Effector memory CD8-positive, alpha-beta T cell (primary cell): ENCODE measurements around the gene SELL.
"Not testable (repeated sequence)": the region's sequence is repeated elsewhere in the genome, so short reads cannot be mapped to it uniquely, and the experiment has no call there.

Source experiments
- ATAC-seq: fragments of 150-1000 bp; cut with Tn5 transposase; replicated peaks from 2 replicates; pipeline ENCODE4 v1.10.0; 2021; ENCODE audit warnings: mild to moderate bottlenecking, moderate library complexity
- DNase-seq, 3 experiments: peaks; one replicate each; pipeline ENCODE4 v3.0.0; 2021
- H3K27ac Mint-ChIP-seq, 2 donors: one replicate each; pipeline ENCODE4 v1.8.0; 2022; ENCODE audit warnings: mild to moderate bottlenecking in 2 of 2, mixed read lengths in 2 of 2, moderate library complexity in 2 of 2
- H3K27me3 Mint-ChIP-seq, 2 donors: one replicate each; pipeline ENCODE4 v1.8.0; 2022; ENCODE audit warnings: mixed read lengths in 2 of 2
- H3K36me3 Mint-ChIP-seq: one replicate; pipeline ENCODE4 v1.8.0; 2022; ENCODE audit warnings: mild to moderate bottlenecking, moderate library complexity, mixed read lengths; ENCODE audit not compliant: insufficient read depth
- H3K4me1 Mint-ChIP-seq, 2 donors: one replicate each; pipeline ENCODE4 v1.8.0; 2022; ENCODE audit warnings: low read depth in 2 of 2, mixed read lengths in 2 of 2
- H3K4me3 Mint-ChIP-seq, 2 donors: one replicate each; pipeline ENCODE4 v1.8.0; 2022; ENCODE audit warnings: mild to moderate bottlenecking in 2 of 2, mixed read lengths in 2 of 2, moderate library complexity in 2 of 2
- H3K9me3 Mint-ChIP-seq, 2 donors: one replicate each; pipeline ENCODE4 v1.8.0; 2022; ENCODE audit warnings: mixed read lengths in 2 of 2

The SELL gene

DNA sequence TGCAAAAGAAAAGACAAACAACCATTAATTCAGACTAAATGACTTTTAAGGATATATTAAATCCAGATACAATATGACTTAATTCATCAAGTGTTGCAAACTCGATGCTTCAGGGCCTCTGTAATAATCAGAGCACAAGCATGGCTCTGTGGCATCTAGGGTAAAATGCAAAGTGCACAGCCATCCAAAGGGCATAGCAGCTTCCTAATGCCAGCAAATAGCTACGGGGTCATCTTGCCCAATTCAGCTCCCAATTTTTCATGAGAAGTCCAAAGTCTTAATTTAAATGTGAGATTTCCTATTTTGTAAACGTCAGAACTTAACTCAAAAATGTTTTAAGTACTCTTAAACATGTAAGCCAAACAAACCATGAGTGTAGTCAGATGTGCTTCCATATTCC lies 14.5 kb upstream of the SELL start:
- H3K27ac Mint-ChIP-seq: no peak overlapping the region
- no peaks in the 10 kb centered on the region for H3K36me3 Mint-ChIP-seq
- H3K4me1 Mint-ChIP-seq: no peaks in the 10 kb centered on the region
- H3K4me3 Mint-ChIP-seq: no peak overlapping the region
- no peaks in the 10 kb centered on the region for H3K9me3 Mint-ChIP-seq
- H3K27me3 Mint-ChIP-seq: peaks cover 27 to 57% of the 10 kb centered on the region in 2 donors
- ATAC-seq (no peak), DNase-seq (no peak)

DNA sequence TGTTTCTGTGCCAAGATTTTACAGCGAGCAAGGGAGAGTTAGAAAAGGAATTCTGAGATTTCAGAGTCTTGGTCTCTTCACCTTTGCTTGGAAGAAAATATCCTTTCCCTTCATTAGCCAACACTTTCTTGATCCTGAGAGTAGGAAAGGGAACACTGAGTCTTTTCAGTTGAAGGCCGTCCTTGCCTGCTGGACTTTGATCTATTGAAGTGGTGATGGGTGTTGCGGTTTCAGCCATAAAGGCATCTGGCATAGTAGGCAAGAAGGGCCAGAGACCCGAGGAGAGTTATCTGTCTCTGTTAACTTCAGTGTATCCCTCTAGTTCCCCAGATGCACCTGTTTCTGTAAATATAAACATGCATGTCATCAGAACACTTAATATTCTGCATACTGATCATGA lies 12.7 kb upstream of the SELL start:
- Mint-ChIP-seq H3K27me3 (peaks cover 19 to 40% of the 10 kb centered on the region in 2 donors), H3K4me1 (no peaks in the 10 kb centered on the region)
- DNase-seq: no peak

DNA sequence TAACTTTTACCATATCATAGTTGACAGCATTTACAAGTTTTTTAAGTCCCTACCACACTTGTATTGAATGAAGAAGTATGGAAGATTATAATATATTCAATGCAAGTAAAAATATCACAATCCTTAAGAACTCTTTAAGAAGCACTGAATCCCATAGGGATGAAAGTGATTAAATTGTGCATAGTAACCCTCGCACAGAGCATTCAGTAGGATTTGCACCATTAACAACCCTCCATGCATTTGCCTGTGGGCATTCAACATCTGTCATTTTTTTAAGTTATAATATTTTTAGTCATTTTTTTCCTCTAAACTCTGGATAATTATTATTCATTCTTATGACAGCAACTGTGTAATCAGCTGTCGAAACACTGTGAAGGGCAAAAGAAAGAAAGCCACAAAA lies 12.3 kb upstream of the SELL start:
- Mint-ChIP-seq H3K27ac (no peak overlapping the region), H3K36me3 (no peaks in the 10 kb centered on the region)
- no peak for ATAC-seq

More for the DNA sequence above, 12.7 kb upstream of the SELL start:
- Mint-ChIP-seq H3K36me3 (no peaks in the 10 kb centered on the region), H3K27ac (no peak overlapping the region), H3K4me3 (no peak overlapping the region), H3K9me3 (no peaks in the 10 kb centered on the region)
- no peak for ATAC-seq

DNA sequence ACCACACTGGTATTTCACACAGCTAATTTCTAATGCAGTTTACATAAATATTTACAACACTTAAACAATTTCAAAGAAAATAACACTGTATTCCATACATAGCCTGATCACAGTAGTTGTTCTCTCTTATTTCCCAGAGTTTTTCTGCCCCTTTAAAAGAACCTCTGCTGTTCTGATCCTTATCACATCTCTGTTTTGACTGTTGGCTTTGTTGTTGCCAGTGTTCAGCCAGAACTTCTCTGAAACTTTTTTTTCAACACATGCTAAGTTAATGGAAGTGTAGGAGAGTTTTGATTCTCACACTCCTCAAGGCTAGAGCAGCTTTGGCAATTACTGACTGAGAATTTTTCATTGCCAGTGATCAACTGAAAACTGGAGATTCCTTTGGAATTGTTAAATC lies 11.4 kb upstream of the SELL start:
- Mint-ChIP-seq H3K36me3 (no peaks in the 10 kb centered on the region), H3K27ac (no peak overlapping the region), H3K27me3 (peaks cover 23 to 39% of the 10 kb centered on the region in 2 donors), H3K4me3 (no peak overlapping the region), H3K4me1 (no peaks in the 10 kb centered on the region), H3K9me3 (no peaks in the 10 kb centered on the region)
- DNase-seq (no peak), ATAC-seq (no peak)

More for the DNA sequence above, 12.3 kb upstream of the SELL start:
- H3K27me3 Mint-ChIP-seq: peaks cover 18 to 40% of the 10 kb centered on the region in 2 donors
- DNase-seq: no peak
- H3K4me1 Mint-ChIP-seq: no peaks in the 10 kb centered on the region
- no peak overlapping the region for H3K4me3 Mint-ChIP-seq
- H3K9me3 Mint-ChIP-seq: no peaks in the 10 kb centered on the region

DNA sequence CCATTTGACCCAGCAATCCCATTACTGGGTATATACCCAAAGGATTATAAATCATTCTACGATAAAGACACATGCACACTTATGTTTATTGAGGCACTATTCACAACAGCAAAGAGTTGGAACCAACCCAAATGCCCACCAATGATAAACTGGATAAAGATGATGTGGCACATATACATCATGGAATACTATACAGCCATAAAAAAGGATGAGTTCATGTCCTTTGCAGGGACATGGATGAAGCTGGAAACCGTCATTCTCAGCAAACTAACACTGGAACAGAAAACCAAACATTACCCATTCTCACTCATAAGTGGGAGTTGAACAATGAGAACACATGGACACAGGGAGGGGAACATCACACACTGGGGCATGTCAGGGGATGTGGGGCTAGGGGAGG lies 3.7 kb upstream of the SELL start:
- not testable (repeated sequence) for H3K4me3 Mint-ChIP-seq, DNase-seq, H3K9me3 Mint-ChIP-seq, H3K36me3 Mint-ChIP-seq, H3K27ac Mint-ChIP-seq, ATAC-seq
- peaks cover 29 to 36% of the 10 kb centered on the region in 2 donors for H3K27me3 Mint-ChIP-seq
- peaks cover 10 to 11% of the 10 kb centered on the region in 2 donors for H3K4me1 Mint-ChIP-seq

DNA sequence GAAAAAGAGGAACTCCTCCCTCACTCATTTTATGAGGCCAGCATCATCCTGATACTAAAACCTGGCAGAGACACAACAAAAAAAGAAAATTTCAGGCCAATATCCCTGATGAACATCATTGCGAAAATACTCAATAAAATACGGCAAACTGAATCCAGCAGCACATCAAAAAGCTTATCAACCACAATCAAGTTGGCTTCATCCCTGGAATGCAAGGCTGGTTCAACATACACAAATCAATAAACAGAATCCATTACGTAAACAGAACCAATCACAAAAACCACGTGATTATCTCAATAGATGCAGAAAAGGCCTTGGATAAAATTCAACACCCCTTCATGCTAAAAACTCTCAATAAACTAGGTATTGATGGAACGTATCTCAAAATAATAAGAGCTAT lies 1.7 kb upstream of the SELL start:
- Mint-ChIP-seq H3K4me1 (peaks cover 20 to 26% of the 10 kb centered on the region in 2 donors), H3K27me3 (peaks cover 20 to 24% of the 10 kb centered on the region in 2 donors)
- not testable (repeated sequence) for H3K9me3 Mint-ChIP-seq, DNase-seq, ATAC-seq, H3K36me3 Mint-ChIP-seq, H3K27ac Mint-ChIP-seq, H3K4me3 Mint-ChIP-seq

DNA sequence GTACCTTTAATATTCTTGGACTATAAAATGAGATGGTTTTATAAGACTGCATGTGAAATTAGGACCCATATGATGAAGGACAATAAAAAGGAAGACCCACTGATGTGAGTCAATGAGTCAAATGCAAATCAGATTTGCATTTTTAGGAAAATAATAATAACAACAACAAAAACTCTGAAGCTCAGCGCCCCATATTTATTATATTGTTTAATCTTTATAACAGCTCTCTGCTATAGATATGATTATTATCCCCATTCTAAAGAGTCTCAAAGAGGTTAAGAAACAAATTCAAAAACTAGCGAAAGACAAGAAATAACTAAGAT lies 850 bp upstream of the SELL start:
- Mint-ChIP-seq H3K27me3 (peaks cover 20 to 23% of the 10 kb centered on the region in 2 donors), H3K27ac (peak overlapping the region; percentile 75 to 78), H3K4me1 (peaks cover 22 to 28% of the 10 kb centered on the region in 2 donors), H3K4me3 (peak overlapping the region in 1 of 2 donors; percentile 84), H3K36me3 (no peaks in the 10 kb centered on the region), H3K9me3 (peaks cover 0 to 2% of the 10 kb centered on the region in 2 donors)
- ATAC-seq (no peak), DNase-seq (no peak)

DNA sequence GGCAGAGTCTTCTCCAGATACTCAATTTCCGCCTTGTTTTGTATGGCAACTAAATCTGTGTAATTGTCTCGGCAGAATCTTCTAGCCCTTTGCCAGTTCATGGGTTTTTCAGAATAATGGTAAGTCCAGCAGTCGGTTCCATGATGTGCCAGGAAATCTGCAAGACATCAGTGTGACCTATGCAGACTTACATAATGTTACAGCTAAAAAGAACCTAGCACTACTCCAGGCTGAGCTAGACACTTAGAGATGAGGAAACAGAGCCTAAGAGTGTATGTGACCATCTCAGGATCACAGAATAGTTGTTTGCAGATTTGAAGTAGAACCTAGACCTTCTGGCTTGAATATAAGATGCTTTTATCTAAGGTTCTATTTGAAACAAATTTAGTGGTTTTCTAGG lies 2.8 kb downstream of the SELL start:
- peak overlapping the region; percentile 56 to 58 for H3K4me3 Mint-ChIP-seq
- H3K9me3 Mint-ChIP-seq: peaks cover 0 to 1% of the 10 kb centered on the region in 2 donors
- DNase-seq (no peak), ATAC-seq (no peak)
- H3K27ac Mint-ChIP-seq: peak overlapping the region; percentile 12 to 77
- peaks cover 29 to 36% of the 10 kb centered on the region in 2 donors for H3K4me1 Mint-ChIP-seq
- H3K27me3 Mint-ChIP-seq: peaks cover 3 to 5% of the 10 kb centered on the region in 2 donors
- no peaks in the 10 kb centered on the region for H3K36me3 Mint-ChIP-seq

DNA sequence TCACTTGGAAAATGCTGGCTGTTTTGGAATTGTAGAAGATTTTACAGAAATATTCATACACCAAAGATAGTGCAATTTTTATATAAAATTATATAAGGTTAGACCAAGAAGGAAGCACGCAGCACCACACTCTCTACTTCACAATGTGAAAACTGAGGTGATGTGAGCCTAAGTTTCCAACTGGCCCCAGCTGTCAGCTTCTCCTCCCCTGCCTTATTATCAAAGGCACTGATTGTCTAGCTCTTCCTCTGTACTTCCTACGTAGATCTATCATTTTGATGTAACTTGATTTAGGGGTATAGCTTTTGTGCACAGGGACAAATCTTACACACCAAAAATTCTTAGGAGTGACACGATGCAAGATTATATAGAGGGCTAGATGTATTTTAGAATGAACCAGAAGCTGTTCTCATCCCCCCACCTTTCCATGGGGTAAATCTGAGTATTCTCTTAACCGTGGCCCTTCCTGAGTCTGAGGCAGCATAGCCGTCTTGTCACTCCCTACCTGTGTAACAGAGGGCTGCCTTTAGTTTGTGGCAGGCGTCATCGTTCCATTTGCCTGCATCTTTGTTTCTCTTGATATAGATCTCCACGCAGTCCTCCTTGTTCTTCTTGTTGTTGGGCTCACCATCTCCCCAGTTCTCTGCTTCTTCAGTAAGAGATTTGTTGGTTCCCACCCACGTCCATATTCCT lies 3.4 kb downstream of the SELL start:
- Mint-ChIP-seq H3K4me3 (peak overlapping the region; percentile 56 to 58), H3K36me3 (no peaks in the 10 kb centered on the region), H3K4me1 (peaks cover 34 to 42% of the 10 kb centered on the region in 2 donors), H3K27me3 (no peaks in the 10 kb centered on the region), H3K27ac (peak overlapping the region; percentile 12 to 77), H3K9me3 (no peaks in the 10 kb centered on the region)
- DNase-seq (no peak), ATAC-seq (no peak)

DNA sequence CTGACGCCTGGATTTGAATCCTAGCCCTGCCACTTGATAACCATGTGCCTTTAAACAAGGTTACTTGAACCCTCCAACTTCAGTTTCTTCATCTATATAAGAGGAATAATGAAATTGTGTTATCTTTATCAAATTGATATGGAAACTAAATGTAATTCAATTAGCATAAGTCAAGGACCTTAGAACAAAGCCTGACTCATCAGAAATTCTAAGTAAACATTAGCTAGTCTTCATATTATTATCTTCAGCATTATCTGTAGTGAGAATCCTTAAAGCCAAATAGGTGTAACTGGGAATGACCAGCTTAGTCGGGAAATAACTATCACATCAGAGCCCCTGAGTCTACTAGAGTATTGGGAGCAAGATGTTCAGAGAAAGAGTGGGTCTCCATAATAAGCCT lies 6.6 kb downstream of the SELL start:
- Mint-ChIP-seq H3K27me3 (no peaks in the 10 kb centered on the region), H3K27ac (no peak overlapping the region), H3K4me1 (peaks cover 48 to 52% of the 10 kb centered on the region in 2 donors), H3K4me3 (no peak overlapping the region), H3K9me3 (no peaks in the 10 kb centered on the region), H3K36me3 (no peaks in the 10 kb centered on the region)
- DNase-seq: no peak
- no peak for ATAC-seq

DNA sequence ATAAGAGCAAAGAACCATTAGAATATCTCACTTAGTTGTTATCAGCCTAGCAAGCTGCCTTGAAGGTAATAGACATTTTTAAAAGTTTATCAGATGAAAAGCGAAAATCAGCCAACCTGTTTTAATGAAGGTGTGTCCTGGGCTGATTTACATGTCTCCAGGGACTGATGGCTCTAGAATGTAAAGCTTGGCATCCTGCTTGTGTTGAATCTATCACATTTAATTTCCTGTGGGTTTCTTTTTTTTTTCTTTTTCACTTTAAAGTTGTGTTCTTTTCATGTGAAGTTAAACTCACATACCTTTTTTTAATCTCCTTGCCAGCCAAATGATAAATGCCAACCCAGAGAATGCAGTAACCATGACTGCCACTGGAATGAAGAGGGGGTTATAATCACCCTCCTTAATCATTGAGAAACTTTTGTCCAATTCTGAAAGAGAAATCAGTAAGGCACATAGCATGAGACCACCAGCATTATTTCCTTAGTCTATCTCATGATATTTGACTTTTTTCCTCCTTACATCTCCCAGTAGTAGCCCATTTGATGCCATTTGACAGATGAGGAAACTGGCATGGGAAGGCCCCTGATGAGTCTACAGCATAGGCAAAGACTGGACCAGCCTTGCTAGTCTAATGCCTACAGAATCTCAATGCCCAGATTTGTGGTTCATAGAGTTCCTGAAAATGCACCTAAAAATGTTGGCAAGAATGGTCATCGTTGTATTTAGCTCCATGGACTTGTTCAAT lies 10.0 kb downstream of the SELL start:
- no peaks in the 10 kb centered on the region for H3K27me3 Mint-ChIP-seq
- H3K27ac Mint-ChIP-seq: peak overlapping the region; percentile 45 to 83
- H3K9me3 Mint-ChIP-seq: no peaks in the 10 kb centered on the region
- H3K4me3 Mint-ChIP-seq: peak overlapping the region; percentile 19 to 30
- H3K36me3 Mint-ChIP-seq: no peaks in the 10 kb centered on the region
- H3K4me1 Mint-ChIP-seq: peaks cover 49 to 56% of the 10 kb centered on the region in 2 donors
- DNase-seq: no peak
- peak; percentile 49 for ATAC-seq

DNA sequence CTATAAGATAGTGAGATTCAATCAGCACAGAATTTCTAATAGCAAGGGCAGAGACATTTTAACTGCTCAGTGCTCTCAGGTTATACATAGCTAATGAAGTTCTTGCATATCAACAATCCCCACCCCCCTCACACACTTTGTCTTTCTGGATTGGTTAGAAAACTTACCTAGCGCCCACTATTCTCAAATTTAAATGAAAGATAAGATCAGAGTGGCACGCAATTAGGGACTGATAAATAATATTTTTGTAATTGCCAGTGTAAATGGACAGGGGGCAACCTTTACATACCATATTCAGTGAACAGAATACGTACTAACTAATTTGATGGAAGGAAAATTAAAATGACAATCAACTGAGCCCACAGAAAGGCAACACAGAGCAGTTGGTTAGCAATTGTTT lies 11.7 kb downstream of the SELL start:
- Mint-ChIP-seq H3K36me3 (no peaks in the 10 kb centered on the region), H3K4me3 (no peak overlapping the region), H3K4me1 (peaks cover 65 to 69% of the 10 kb centered on the region in 2 donors), H3K27ac (peak overlapping the region in 1 of 2 donors; percentile 72), H3K27me3 (no peaks in the 10 kb centered on the region), H3K9me3 (no peaks in the 10 kb centered on the region)
- no peak for DNase-seq
- ATAC-seq: no peak

DNA sequence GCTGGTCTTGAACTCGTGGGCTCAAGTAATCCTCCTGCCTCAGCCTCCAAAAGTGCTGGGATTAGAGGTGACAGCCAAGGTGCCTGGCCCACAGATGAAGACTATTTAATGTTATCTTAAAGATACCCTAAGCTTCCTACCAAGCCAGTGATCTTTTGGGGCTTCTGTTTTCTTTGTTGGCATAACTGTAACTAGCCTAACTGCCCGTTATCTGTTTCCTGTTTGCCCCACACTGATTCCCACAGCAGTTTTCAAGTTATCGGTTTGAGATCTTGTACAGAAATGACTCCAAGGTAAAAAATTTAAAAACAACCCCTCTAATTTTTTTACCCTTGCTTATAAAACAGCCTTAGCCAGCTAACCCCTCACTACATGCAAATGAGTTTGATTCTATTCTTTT lies 12.4 kb downstream of the SELL start:
- H3K27me3 Mint-ChIP-seq: no peaks in the 10 kb centered on the region
- H3K4me1 Mint-ChIP-seq: peaks cover 68 to 75% of the 10 kb centered on the region in 2 donors
- ATAC-seq: no peak
- H3K36me3 Mint-ChIP-seq: no peaks in the 10 kb centered on the region
- H3K4me3 Mint-ChIP-seq: no peak overlapping the region
- H3K27ac Mint-ChIP-seq: peak overlapping the region in 1 of 2 donors; percentile 72
- DNase-seq: no peak
- H3K9me3 Mint-ChIP-seq: no peaks in the 10 kb centered on the region

DNA sequence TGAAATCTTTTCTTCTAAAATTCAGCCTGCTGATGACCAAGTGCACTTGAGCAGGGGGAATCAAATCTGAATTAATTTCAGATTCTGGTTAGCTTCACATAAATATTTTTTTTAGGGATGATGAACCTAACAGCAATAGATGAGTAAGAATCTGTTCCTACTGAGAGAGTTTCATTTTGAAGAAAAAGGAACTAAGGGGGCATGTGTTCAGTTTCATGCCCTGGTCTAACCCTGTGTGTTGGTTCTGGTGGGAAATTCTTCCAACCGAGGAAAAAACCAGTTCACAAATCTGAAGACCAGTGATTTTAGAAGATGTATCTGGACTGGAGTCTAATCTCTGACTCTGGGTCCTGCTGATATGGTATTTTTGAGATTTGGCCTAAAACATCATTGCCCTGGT lies 13.7 kb downstream of the SELL start:
- Mint-ChIP-seq H3K4me3 (no peak overlapping the region), H3K36me3 (no peaks in the 10 kb centered on the region), H3K27me3 (no peaks in the 10 kb centered on the region), H3K4me1 (peaks cover 63 to 70% of the 10 kb centered on the region in 2 donors), H3K27ac (no peak overlapping the region), H3K9me3 (no peaks in the 10 kb centered on the region)
- DNase-seq: no peak
- ATAC-seq: no peak
